Measurements from ENCODE around the gene LONP2. TPM values are rescaled to one million over a fixed set of nuclear protein-coding genes. Genes with fewer than 3 reads are reported as not detected.
"Not testable (repeated sequence)": the region's sequence is repeated elsewhere in the genome, so short reads cannot be mapped to it uniquely, and the experiment has no call there.

LONP2 gene
- total and polyA plus RNA-seq, 5 donors: 29.3 to 79.3 (median 75.5) TPM

- intact Hi-C loops (cut with DNase I): loop anchor here in 2 of 4 donors (10.0 kb wide), 1 partner anchor 389 kb away; no protein-coding TSS in a partner anchor
These were observed 8.5 kb upstream of the LONP2 start for GRCh38 chr16:48235556-48236136.

GRCh38 chr16:48236286-48236685, 7.8 kb upstream of the LONP2 start:
- H3K27me3 ChIP-seq (ENCODE audit: control insufficient read depth, insufficient read depth): no peaks in the 10 kb centered on the region
- H3K27ac ChIP-seq (ENCODE audit: low read length): no peak overlapping the region
- no peaks in the 10 kb centered on the region for H3K4me1 ChIP-seq (ENCODE audit: control insufficient read depth, insufficient read depth, low read length)
- no peak for DNase-seq
- ATAC-seq: no peak
- 65% methylated on average over 1 of the region's 1 CpG for WGBS
- intact Hi-C loops (cut with DNase I): loop anchor here in 2 of 4 donors (10.0 kb wide), 1 partner anchor 389 kb away; no protein-coding TSS in a partner anchor
- H3K4me3 ChIP-seq (ENCODE audit: low read length): no peak overlapping the region
- H3K9me3 ChIP-seq (ENCODE audit: control insufficient read depth, low read length): no peaks in the 10 kb centered on the region

More at GRCh38 chr16:48235556-48236136, 8.5 kb upstream of the LONP2 start:
- ATAC-seq (no peak), DNase-seq (no peak)
- no peak overlapping the region for H3K4me3 ChIP-seq (ENCODE audit: low read length)
- H3K9me3 ChIP-seq (ENCODE audit: control insufficient read depth, low read length): no peaks in the 10 kb centered on the region
- H3K4me1 ChIP-seq (ENCODE audit: control insufficient read depth, insufficient read depth, low read length): no peaks in the 10 kb centered on the region
- 53% methylated on average over 6 of the region's 6 CpGs for WGBS
- no peak overlapping the region for H3K27ac ChIP-seq (ENCODE audit: low read length)
- H3K27me3 ChIP-seq (ENCODE audit: control insufficient read depth, insufficient read depth): no peaks in the 10 kb centered on the region

GRCh38 chr16:48240147-48240546, 4.0 kb upstream of the LONP2 start:
- DNase-seq; H3K27ac ChIP-seq (ENCODE audit: low read length); H3K9me3 ChIP-seq (ENCODE audit: control insufficient read depth, low read length); H3K27me3 ChIP-seq (ENCODE audit: control insufficient read depth, insufficient read depth); H3K4me1 ChIP-seq (ENCODE audit: control insufficient read depth, insufficient read depth, low read length); ATAC-seq; intact Hi-C loops (cut with DNase I); H3K4me3 ChIP-seq (ENCODE audit: low read length): not testable (repeated sequence)
- WGBS: 92% methylated on average over 3 of the region's 3 CpGs

- H3K4me1 ChIP-seq (ENCODE audit: control insufficient read depth, insufficient read depth, low read length): peaks cover 8% of the 10 kb centered on the region
- intact Hi-C loops (cut with DNase I): no loop called here
These were observed 729 bp downstream of the LONP2 start for GRCh38 chr16:48244863-48245195.

GRCh38 chr16:48246066-48246465, 2.0 kb downstream of the LONP2 start:
- ATAC-seq (no peak), DNase-seq (no peak)
- intact Hi-C loops (cut with DNase I): no loop called here
- WGBS: 33% methylated on average over 2 of the region's 2 CpGs
- Histone ChIP-seq H3K4me3 (ENCODE audit: low read length) (no peak overlapping the region), H3K4me1 (ENCODE audit: control insufficient read depth, insufficient read depth, low read length) (peaks cover 8% of the 10 kb centered on the region), H3K27ac (ENCODE audit: low read length) (no peak overlapping the region), H3K9me3 (ENCODE audit: control insufficient read depth, low read length) (no peaks in the 10 kb centered on the region), H3K27me3 (ENCODE audit: control insufficient read depth, insufficient read depth) (no peaks in the 10 kb centered on the region)

More at GRCh38 chr16:48244863-48245195, 729 bp downstream of the LONP2 start:
- ATAC-seq (no peak), DNase-seq (no peak)
- no peaks in the 10 kb centered on the region for H3K9me3 ChIP-seq (ENCODE audit: control insufficient read depth, low read length)
- no peaks in the 10 kb centered on the region for H3K27me3 ChIP-seq (ENCODE audit: control insufficient read depth, insufficient read depth)
- peak overlapping the region; percentile 78 for H3K4me3 ChIP-seq (ENCODE audit: low read length)
- 5% methylated on average over 8 of the region's 8 CpGs for WGBS
- peak overlapping the region; percentile 84 for H3K27ac ChIP-seq (ENCODE audit: low read length)

- ATAC-seq (no peak), DNase-seq (no peak)
- intact Hi-C loops (cut with DNase I): no loop called here
- H3K4me1 ChIP-seq (ENCODE audit: control insufficient read depth, insufficient read depth, low read length): peaks cover 8% of the 10 kb centered on the region
- H3K27me3 ChIP-seq (ENCODE audit: control insufficient read depth, insufficient read depth): no peaks in the 10 kb centered on the region
- H3K27ac ChIP-seq (ENCODE audit: low read length): no peak within 1 kb of the TSS
- WGBS: 43% methylated on average over 4 of the region's 4 CpGs
- H3K9me3 ChIP-seq (ENCODE audit: control insufficient read depth, low read length): no peaks in the 10 kb centered on the region
- H3K4me3 ChIP-seq (ENCODE audit: low read length): no peak within 1 kb of the TSS
These were observed 3.2 kb downstream of the LONP2 start, which contains the start of gene ABCC11 for GRCh38 chr16:48247311-48247710. TSS of gene ABCC11 (minus strand) at chr16:48247539. CDS start at chr16:48231921, 15,618 bp downstream.

- H3K4me1 ChIP-seq (ENCODE audit: control insufficient read depth, insufficient read depth, low read length): peaks cover 6% of the 10 kb centered on the region
- intact Hi-C loops (cut with DNase I): no loop called here
- no peaks in the 10 kb centered on the region for H3K27me3 ChIP-seq (ENCODE audit: control insufficient read depth, insufficient read depth)
- no peak overlapping the region for H3K4me3 ChIP-seq (ENCODE audit: low read length)
- no peak overlapping the region for H3K27ac ChIP-seq (ENCODE audit: low read length)
- DNase-seq (no peak), ATAC-seq (no peak)
- WGBS: 93% methylated on average over 5 of the region's 5 CpGs
- no peaks in the 10 kb centered on the region for H3K9me3 ChIP-seq (ENCODE audit: control insufficient read depth, low read length)
These were observed 6.6 kb downstream of the LONP2 start for GRCh38 chr16:48250520-48251278.

GRCh38 chr16:48252013-48252412, 7.9 kb downstream of the LONP2 start:
- Histone ChIP-seq H3K4me1 (ENCODE audit: control insufficient read depth, insufficient read depth, low read length) (peaks cover 3% of the 10 kb centered on the region), H3K9me3 (ENCODE audit: control insufficient read depth, low read length) (no peaks in the 10 kb centered on the region), H3K27me3 (ENCODE audit: control insufficient read depth, insufficient read depth) (no peaks in the 10 kb centered on the region), H3K4me3 (ENCODE audit: low read length) (no peak overlapping the region), H3K27ac (ENCODE audit: low read length) (no peak overlapping the region)
- ATAC-seq: no peak
- DNase-seq: no peak
- WGBS: 75% methylated on average over 5 of the region's 5 CpGs
- intact Hi-C loops (cut with DNase I): no loop called here

GRCh38 chr16:48256579-48257177, 12.6 kb downstream of the LONP2 start:
- no peak overlapping the region for H3K4me3 ChIP-seq (ENCODE audit: low read length)
- 92% methylated on average over 7 of the region's 7 CpGs for WGBS
- no peak overlapping the region for H3K27ac ChIP-seq (ENCODE audit: low read length)
- ATAC-seq (no peak), DNase-seq (no peak)
- no peaks in the 10 kb centered on the region for H3K4me1 ChIP-seq (ENCODE audit: control insufficient read depth, insufficient read depth, low read length)
- H3K9me3 ChIP-seq (ENCODE audit: control insufficient read depth, low read length): no peaks in the 10 kb centered on the region
- intact Hi-C loops (cut with DNase I): no loop called here
- no peaks in the 10 kb centered on the region for H3K27me3 ChIP-seq (ENCODE audit: control insufficient read depth, insufficient read depth)

GRCh38 chr16:48261569-48261968, 17.5 kb downstream of the LONP2 start:
- Histone ChIP-seq H3K27me3 (ENCODE audit: control insufficient read depth, insufficient read depth) (no peaks in the 10 kb centered on the region), H3K9me3 (ENCODE audit: control insufficient read depth, low read length) (no peaks in the 10 kb centered on the region), H3K27ac (ENCODE audit: low read length) (no peak overlapping the region), H3K4me1 (ENCODE audit: control insufficient read depth, insufficient read depth, low read length) (no peaks in the 10 kb centered on the region), H3K4me3 (ENCODE audit: low read length) (no peak overlapping the region)
- intact Hi-C loops (cut with DNase I): no loop called here
- DNase-seq (no peak), ATAC-seq (no peak)
- WGBS: 97% methylated on average over 1 of the region's 1 CpG

- no peak for DNase-seq
- H3K27me3 ChIP-seq (ENCODE audit: control insufficient read depth, insufficient read depth): no peaks in the 10 kb centered on the region
- intact Hi-C loops (cut with DNase I): no loop called here
- 97% methylated on average over 2 of the region's 2 CpGs for WGBS
- ATAC-seq: no peak
- H3K9me3 ChIP-seq (ENCODE audit: control insufficient read depth, low read length): no peaks in the 10 kb centered on the region
- no peak overlapping the region for H3K4me3 ChIP-seq (ENCODE audit: low read length)
- H3K27ac ChIP-seq (ENCODE audit: low read length): no peak overlapping the region
- H3K4me1 ChIP-seq (ENCODE audit: control insufficient read depth, insufficient read depth, low read length): no peaks in the 10 kb centered on the region
These were observed 18.5 kb downstream of the LONP2 start for GRCh38 chr16:48262631-48263030.
